Natural killer cell treated with Interleukin-12 subunit alpha and Interleukin-12 subunit beta and Interleukin-15 and Interleukin-18, amount 100 ng/mL, for 72 hours (primary cell): ENCODE results near the gene VPS13D. TPM values are rescaled to one million over a fixed set of nuclear protein-coding genes. Genes with fewer than 3 reads are reported as not detected.

Experiments used
- total RNA-seq, 2 donors: library from RNA; stranded (reverse); gene quantifications; one replicate each; pipeline ENCODE4 v1.2.3, GENCODE V29; 2022

The VPS13D gene
- total RNA-seq, 2 donors from 2014 or later = 41.8 to 71.7 TPM

Other genes with a start within 250 kb of the VPS13D start
- gene MFN2, start 249.6 kb upstream of the VPS13D start, total RNA-seq = 100 to 1,000 TPM in 1 of 2 donors, 10 to 100 TPM in 1; 75.2 to 101 TPM
- 100 to 1,000 TPM in 1 of 2 donors, 10 to 100 TPM in 1; 52.5 to 118 TPM for gene MIIP, start 210.5 kb upstream of the VPS13D start, total RNA-seq
- 10 to 100 TPM; 16.3 to 77.3 TPM for gene TNFRSF8, start 166.7 kb upstream of the VPS13D start, total RNA-seq
- 100 to 1,000 TPM; 452 to 479 TPM for gene TNFRSF1B, start 63.0 kb upstream of the VPS13D start, total RNA-seq